Nephron (organoid): ENCODE results near the gene OSBPL5.

Experiments
- H3K27ac Mint-ChIP-seq, 3 experiments: 2 replicates each; pipeline ENCODE4 v1.8.0; 2020; ENCODE audit warnings: mixed read lengths in 3 of 3, mild to moderate bottlenecking in 2 of 3, moderate library complexity in 1 of 3
- H3K27me3 Mint-ChIP-seq: 2 replicates; pipeline ENCODE4 v1.8.0; 2021; ENCODE audit warnings: low read depth, mild to moderate bottlenecking, moderate library complexity, mixed read lengths
- H3K36me3 Mint-ChIP-seq: 2 replicates; pipeline ENCODE4 v1.8.0; 2020; ENCODE audit warnings: low read depth, mixed read lengths
- H3K4me1 Mint-ChIP-seq: 2 replicates; pipeline ENCODE4 v1.8.0; 2020; ENCODE audit warnings: mixed read lengths
- H3K4me3 Mint-ChIP-seq, 3 experiments: 2 replicates each; pipeline ENCODE4 v1.8.0; 2020; ENCODE audit warnings: mild to moderate bottlenecking in 3 of 3, mixed read lengths in 3 of 3, moderate library complexity in 2 of 3
- H3K9me3 Mint-ChIP-seq: 2 replicates; pipeline ENCODE4 v1.8.0; 2020; ENCODE audit warnings: mixed read lengths
- CTCF ChIP-seq, 3 experiments: fragments of 200-600 bp; sonication (generic); IDR thresholded peaks; one replicate each; pipeline ENCODE4 v1.5.0; 2021; ENCODE audit warnings: antibody characterized with exemption in 3 of 3; ENCODE audit not compliant: unreplicated experiment in 3 of 3

The OSBPL5 gene

GRCh38 chr11:3194016-3194816 lies 29.1 kb upstream of the OSBPL5 start:
- H3K36me3 Mint-ChIP-seq, result no peaks in the 10 kb centered on the region
- TF ChIP-seq CTCF (IDR thresholded peaks at IDR 0.05; ENCODE audit: unreplicated experiment in 3 of 3), result no peak
- no peak overlapping the region for H3K4me3 Mint-ChIP-seq
- H3K27me3 Mint-ChIP-seq, result peaks cover 9% of the 10 kb centered on the region
- no peak overlapping the region for H3K27ac Mint-ChIP-seq
- H3K4me1 Mint-ChIP-seq, result no peaks in the 10 kb centered on the region
- H3K9me3 Mint-ChIP-seq, result peaks cover 3% of the 10 kb centered on the region

GRCh38 chr11:3193373-3194015 lies 28.4 kb upstream of the OSBPL5 start:
- Mint-ChIP-seq H3K27ac (no peak overlapping the region), H3K4me3 (no peak overlapping the region), H3K4me1 (no peaks in the 10 kb centered on the region), H3K9me3 (peaks cover 3% of the 10 kb centered on the region), H3K36me3 (no peaks in the 10 kb centered on the region), H3K27me3 (peaks cover 8% of the 10 kb centered on the region)
- no peak for TF ChIP-seq CTCF (IDR thresholded peaks at IDR 0.05; ENCODE audit: unreplicated experiment in 3 of 3)

GRCh38 chr11:3192511-3193372 lies 27.6 kb upstream of the OSBPL5 start:
- Mint-ChIP-seq H3K4me3 (no peak overlapping the region), H3K36me3 (no peaks in the 10 kb centered on the region), H3K27ac (no peak overlapping the region), H3K4me1 (no peaks in the 10 kb centered on the region), H3K27me3 (peaks cover 12% of the 10 kb centered on the region), H3K9me3 (peaks cover 3% of the 10 kb centered on the region)
- TF ChIP-seq CTCF (IDR thresholded peaks at IDR 0.05; ENCODE audit: unreplicated experiment in 3 of 3), result no peak

- no peaks in the 10 kb centered on the region for H3K36me3 Mint-ChIP-seq
- peaks cover 3% of the 10 kb centered on the region for H3K9me3 Mint-ChIP-seq
- no peak overlapping the region for H3K27ac Mint-ChIP-seq
- TF ChIP-seq CTCF (IDR thresholded peaks at IDR 0.05; ENCODE audit: unreplicated experiment in 3 of 3), result no peak
- H3K4me3 Mint-ChIP-seq, result no peak overlapping the region
- no peaks in the 10 kb centered on the region for H3K4me1 Mint-ChIP-seq
- H3K27me3 Mint-ChIP-seq, result peaks cover 22% of the 10 kb centered on the region
Observed at GRCh38 chr11:3191586-3192324, 26.6 kb upstream of the OSBPL5 start.

GRCh38 chr11:3190600-3190999 lies 25.5 kb upstream of the OSBPL5 start:
- Mint-ChIP-seq H3K4me3 (no peak overlapping the region), H3K27me3 (peaks cover 19% of the 10 kb centered on the region), H3K27ac (no peak overlapping the region), H3K9me3 (peaks cover 3% of the 10 kb centered on the region), H3K36me3 (no peaks in the 10 kb centered on the region), H3K4me1 (no peaks in the 10 kb centered on the region)
- TF ChIP-seq CTCF (IDR thresholded peaks at IDR 0.05; ENCODE audit: unreplicated experiment in 3 of 3), result no peak
